GM18508 (cell line): ENCODE data around the gene PODXL.

Experiments used
- ATAC-seq: cut with Tn5 transposase; IDR thresholded peaks from one replicate; pipeline ENCODE4 v1.9.1; 2021; ENCODE audit warnings: moderate number of reproducible peaks; ENCODE audit not compliant: insufficient read depth, unreplicated experiment

Gene PODXL

DNA sequence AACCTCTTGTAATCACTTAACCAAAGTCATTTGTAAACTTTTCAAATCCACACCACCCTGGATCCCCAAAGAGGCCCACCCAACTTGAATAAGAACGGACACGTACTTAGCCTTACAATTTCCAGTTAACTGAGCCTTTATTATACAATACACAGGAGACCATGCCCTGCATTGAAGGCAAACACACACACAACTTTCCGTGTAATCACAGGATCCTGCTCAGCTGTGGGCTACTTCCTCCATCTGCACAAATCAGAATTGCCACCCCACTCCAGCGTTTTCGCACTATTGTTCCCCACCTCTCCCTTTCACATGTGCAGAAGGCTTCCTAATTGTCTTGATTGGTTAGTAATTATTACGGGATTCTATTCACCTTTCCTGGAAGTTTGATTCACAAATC is 12.1 kb upstream of the PODXL start:
- no peak for ATAC-seq

DNA sequence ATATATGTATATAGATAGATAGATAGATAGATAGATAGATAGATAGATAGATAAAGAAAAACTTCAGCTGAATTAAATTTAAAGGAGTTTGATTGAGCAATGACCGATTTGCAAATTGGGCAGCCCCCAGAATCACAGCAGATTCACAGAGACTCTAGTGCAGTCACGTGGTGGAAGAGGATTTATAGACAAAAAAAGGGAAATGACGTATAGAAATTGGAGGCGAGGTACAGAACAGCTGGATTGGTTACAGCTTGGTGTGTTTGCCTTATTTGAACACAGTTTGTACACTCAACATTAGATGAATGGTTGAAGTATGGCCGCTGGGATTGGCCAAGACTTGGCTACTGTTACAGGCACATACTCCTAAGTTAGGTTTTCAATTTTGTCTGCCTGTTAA is 8.2 kb upstream of the PODXL start:
- ATAC-seq, result no peak

DNA sequence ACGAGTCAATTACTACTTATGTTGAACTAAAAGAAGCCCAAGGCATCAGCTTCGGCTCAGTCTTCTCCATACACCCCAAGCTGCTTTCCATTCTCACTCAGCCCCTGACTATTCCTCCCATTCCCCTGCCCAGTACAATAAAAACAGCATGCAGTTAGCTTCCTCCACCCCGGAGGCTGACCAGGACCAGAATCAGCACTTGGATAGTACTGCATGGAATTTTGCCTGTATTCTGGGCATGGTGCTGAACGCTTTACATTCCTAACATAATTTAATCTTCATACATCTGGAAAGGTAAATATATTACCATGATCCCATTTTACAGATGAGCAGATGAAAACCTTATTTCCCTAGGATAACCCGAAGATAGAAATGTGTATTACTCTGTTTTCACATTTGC is 7.5 kb upstream of the PODXL start:
- no peak for ATAC-seq

DNA sequence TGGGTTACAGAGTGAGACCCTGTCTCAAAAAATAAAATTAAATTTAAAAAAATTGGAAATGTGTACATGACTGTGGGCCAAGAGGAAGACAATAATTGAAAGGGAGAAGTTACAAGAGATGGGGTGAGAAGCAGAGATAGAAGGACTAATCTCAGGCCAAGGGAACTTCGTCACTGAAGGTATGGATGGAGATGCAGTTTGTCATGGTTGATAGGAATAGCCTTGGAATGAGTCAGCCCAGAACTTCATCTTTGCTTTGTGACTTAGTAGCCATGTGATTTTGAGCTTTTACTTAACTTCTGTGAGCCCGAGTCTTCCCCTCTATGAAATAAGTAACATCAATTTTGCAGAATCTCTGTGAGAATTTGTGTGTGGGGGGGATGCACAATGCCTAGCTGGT is 6.5 kb upstream of the PODXL start:
- no peak for ATAC-seq

DNA sequence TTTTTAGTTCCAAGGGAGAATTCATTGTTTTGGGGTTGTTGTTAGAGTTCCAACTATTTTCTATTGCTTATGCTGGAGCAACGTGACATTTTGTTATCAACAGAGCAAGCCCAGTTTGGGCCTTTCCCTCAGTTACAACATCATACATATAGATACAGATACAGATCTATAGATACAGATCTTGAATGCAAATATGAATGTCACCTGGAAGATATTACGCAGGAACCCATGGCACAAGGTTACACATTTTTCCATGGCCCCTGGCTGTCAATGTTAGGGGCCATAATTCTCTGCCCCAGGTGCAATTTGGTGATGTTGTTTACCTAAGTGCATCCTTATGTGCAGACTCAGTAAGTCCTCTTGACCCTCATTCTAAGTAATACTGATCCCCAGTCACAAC is 3.6 kb upstream of the PODXL start:
- no peak for ATAC-seq

DNA sequence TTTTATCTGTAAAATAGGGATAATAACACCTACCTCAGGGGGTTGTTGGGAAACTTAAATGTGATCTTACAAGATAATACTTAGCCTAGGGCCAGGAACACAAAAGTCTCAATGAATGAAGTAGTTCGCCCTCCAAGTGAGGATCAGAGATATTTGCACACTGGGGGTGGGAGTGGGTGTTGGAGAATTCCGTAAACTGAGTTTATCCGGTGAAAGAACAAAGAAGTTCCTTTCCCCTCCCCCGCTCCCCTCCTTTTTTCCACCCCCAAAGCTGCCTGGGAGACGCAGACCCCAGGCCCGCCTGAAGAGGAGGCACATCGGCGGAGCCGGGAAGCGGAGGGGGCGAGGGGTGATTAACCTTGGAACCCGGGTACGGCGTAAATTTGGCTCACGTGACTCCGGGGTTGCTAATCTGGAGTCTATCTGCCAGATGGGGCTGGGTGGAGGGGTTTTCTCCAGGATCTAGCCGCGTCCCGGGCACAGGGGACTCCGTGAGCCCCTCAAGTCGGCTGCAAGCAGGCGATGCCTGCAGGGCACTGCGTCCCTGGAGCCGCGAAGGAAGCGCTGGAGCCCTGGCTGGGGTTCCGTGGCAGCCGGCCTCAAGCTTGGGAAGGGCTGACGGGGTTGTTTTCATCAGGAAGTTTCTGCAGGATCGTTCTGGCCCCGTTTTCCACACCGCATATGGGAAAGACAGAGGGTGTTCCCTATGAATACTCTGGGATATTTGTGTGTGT is 1.4 kb upstream of the PODXL start:
- ATAC-seq, result no peak

DNA sequence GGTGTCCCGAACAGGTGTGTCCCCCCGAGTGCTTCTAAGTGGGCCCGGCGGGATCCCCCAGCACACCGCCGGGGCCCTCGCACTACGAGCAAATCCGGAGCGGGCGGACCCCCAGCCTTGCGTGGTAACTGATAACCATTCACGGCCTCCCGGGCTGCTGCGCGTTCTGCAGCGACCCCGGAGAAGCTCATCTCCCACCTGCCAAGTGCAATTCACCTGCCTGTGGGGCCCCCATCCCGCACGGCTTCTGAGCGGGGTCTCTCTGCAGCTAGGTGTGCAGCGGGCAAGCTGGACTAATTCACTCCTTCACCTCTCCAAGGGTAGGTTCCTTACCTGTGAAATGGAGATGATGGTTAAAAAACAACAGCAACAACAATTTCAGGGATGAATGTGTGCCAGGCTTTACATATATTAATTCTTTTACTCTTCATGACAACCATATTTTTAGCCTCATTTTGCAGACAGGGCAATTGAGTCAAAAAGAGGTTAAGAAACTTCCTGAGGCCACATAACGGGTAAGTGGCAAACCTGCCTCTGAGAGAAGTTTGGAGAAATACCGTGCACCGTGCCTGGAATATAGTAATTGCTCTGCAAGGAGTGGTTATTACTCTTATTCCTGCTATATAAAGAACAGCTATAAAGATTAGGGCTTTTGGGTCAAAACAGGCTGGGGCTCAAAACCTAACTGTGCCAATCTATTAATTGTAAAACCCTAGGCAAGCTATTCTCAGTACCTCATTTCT is 652 bp upstream of the PODXL start:
- no peak for ATAC-seq

DNA sequence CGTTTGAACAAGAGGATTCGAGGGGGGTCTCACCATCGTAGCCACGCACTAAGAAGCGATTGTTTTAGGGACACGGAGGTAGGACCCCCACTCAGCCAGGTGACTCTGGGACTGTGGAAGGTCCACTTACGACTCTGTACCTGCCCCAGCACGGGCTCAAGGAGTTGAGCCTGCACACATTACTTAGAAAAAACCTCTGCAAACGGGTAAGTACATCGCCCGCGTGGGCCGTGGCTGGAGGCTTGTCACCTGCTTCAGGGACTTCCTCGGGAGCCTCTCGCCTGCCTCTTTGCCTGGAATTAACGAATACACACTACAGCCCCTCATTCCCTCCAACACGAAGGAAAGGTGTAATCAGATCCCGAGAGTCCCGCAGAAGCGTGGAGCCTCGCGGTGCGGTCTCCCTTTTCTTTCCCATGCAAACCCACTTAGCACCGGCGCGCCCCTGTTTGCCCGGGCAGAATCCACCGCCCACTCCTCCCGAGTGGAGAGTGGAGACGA is 826 bp downstream of the PODXL start:
- ATAC-seq, result no peak

DNA sequence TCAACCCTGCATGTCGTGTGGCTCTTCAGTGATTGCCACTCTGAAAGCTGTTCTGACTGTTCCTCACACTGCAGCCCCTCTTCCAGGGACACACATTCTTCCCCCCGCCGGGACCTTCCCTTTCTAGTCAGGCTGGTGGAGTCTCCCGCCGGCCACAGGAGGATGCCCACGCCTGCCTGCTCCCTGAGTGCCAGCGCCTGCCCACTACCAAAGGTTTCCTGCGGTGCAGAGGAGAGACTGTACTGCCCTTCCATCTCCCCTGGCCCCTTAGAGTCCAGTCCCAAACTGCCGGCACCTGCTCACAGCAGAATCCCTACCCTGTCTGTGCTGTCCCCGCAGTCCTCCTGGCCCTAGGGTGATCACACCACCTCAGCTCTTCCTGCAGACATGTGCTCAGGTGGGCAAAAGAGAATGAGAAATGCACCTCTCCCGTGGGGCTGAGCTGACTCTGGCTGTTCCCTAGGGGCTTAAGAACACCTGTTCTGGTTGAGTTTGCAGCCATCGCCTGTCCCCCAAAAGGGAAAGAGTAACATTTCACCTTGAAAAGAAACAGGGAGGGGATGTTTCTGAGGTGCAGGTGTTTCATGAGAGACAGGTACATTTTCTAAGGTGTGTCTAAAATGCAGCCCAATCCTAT is 1.4 kb downstream of the PODXL start:
- no peak for ATAC-seq

DNA sequence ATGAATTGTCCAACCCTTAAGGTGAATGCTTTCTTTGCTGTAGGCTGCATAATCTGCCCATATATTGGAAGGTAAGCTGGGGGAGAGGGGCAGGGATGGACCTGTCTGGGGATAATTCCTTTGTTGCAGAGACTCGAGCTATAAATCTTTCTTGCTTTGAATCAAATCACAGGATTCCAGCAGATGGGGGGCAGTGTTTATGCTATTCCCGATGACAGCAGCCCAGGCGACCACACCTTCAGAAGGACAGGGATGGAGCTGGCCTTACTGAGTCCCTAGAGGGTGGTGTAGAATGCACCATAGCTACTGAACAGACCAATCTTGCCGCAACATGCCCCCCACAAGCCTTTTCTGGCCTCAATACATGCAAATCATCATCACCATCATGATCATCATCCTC is 2.5 kb downstream of the PODXL start:
- ATAC-seq, result no peak

DNA sequence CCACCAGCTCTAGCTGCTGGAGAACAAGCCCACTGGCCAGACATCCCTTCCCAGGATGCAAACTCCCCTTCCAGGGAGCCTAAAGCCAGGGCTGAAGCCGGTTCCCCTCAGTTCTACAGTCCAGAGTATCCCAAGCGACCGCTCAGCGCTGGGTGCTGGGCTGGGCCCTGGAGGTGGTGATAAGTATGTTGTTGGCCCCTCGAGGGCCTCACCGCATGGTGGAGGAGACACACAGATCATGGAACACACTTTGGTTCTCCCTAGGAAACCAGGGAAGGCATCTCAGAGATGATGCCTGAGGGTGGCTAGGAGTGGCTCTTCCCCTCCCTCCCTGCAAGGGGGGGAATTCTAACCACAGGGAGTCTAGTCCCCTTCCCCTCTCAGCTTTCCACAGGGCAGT is 4.4 kb downstream of the PODXL start:
- no peak for ATAC-seq

DNA sequence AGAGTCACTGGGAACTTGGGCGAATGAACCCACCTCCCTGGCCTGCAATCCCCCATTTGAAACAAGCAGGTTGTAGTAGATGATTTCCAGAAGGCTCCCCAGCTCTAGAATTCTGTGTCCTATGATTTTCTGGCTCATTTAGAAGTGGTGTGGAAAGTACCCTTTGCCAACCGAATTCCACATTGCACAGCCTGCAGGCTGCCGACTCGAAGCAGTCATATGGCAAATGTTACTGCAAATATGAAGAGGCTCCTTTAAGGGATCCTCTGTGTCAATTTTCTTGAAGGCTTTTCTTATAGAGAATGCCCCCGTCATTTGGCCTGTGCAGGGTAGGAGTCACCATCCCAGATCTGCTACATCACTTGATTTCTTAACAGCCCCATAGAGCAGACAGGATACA is 5.6 kb downstream of the PODXL start:
- ATAC-seq, result no peak

DNA sequence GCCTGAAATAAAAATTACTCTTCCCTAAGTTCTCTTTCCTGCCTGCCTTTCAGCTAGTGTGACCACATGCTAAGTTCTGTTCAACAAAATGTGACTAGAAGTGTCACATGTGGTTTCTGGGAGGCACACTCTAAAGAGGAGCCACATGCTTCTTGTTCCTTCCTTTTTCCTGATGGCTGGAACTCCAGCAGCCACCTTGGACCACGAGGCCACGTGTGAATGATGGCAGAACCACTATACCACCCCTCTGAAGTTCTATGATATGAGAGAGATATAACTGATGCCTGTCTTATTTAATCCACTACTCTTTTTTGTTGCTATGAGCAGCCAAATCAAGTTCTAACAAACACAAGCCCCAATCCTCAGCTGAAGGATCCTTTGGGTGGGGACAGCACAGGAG is 8.1 kb downstream of the PODXL start:
- no peak for ATAC-seq

DNA sequence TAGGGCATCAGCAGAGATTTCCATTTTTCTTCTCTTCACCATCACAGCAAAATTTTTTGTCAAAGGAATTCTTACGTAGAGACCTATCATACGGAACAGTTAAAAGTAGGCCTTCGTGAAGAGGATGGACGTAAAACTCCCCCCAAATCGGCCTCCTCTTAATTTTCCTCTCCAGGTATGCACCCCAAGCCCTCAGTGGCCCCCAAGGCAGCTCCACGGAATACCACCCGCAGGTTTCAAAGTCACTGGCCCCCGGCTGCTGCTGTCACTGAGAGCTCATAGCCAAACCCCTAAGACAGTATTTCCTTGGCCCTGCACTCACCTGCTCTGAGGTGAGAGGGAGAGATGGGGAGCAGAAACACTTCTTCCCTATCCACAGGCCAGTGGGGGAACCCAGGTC is 8.8 kb downstream of the PODXL start:
- no peak for ATAC-seq

DNA sequence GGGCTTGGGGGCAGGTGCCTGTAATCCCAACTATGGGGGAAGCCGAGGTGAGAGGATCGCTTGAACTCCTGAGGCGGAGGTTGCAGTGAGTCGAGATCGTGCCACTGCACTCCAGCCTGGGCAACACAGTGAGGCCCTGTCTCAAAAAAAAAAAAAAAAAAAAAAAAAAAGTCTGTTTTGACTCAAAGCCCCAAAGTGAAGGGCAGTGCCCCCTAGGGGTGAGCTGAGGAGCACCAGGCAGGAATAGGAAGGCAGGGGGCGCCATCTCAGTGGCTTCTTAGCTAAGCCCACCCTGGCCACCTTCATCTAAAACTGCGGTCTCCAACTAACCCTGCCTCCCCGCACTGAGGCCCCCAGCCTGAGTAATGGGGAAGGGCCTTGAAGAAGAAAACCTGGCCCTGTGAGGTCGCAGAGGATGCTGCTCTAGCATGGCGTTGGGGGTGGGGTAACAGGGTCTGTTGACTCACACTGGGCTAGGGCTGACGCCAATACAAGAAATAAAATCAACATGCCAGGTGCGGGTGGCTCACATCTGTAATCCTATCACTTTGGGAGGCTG is 9.8 kb downstream of the PODXL start:
- ATAC-seq, result no peak

DNA sequence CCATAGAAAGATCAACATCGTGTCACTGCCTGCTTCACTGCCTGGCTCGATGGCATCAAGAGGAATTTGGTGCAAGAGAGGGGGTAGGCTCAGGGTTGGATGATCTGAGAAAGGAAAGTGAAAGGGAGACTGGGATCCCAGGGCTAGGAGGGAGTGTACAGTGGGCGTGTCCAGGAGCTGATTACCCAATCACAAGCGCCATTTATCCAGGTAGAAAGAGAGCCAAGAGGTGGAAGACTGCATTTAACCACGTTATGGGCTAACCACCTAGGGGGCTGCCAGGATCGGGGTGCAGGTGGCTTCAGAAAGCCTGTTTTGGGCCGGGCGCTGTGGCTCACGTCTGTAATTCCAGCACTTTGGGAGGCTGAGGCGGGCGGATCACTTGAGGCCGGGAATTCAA is 10.3 kb downstream of the PODXL start:
- ATAC-seq, result no peak

DNA sequence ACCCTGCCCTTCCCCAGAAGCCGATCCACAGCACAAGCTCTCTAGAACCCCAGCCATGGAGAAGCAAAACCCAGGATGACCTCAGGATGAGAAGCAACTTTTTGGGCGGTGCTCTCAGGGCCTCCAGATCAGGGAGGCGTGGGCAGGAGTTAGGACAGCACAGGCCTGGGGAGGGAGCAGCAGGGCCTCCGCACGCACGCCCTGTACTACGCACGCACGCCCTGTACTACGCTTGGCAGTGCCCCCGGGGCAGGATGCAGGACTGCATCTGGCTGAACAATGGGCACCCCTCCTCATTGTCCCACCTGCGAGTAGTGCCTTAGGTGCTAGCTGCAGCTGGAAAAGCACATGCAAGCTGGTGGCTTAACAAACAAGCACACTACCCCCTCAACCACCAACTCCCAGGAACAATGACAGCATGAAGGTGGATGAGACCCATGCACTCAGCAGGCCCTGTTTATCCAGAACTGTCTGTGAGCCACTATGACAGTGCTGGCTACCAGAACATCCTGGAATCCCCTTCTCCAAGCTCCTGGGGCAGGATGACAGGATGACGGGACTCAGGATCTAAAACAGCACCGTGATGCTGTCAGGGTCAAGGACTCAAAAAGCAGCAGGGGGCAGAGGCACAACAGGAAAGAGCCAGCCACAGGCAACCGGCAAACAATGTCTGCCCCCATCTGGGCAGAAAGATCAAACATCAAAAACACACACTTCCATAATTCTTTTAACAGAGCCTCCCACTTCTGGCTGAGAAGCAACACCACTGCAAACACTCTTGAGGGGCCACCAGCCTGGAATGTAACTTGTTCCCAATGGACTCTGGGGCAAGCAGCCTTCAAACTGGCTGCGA is 11.8 kb downstream of the PODXL start:
- no peak for ATAC-seq

DNA sequence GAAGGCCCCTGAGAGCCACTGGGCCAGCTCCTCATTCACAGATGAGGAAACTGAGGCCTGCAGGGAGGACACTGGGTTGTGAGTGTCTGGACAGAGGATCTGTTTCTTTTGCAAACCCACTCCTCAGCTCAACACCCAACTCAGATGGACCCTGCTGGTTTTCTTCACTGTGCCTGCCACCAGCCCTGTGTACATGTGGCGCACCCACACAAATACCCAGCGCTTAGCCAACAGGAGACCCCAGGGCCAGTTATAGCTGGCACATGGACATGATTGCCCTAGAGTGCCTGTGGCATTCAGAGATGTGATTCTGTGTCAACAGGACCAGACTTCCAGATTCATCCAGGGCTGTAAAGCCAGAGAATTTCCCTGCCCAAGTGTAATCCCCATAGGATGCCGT is 12.4 kb downstream of the PODXL start:
- no peak for ATAC-seq

DNA sequence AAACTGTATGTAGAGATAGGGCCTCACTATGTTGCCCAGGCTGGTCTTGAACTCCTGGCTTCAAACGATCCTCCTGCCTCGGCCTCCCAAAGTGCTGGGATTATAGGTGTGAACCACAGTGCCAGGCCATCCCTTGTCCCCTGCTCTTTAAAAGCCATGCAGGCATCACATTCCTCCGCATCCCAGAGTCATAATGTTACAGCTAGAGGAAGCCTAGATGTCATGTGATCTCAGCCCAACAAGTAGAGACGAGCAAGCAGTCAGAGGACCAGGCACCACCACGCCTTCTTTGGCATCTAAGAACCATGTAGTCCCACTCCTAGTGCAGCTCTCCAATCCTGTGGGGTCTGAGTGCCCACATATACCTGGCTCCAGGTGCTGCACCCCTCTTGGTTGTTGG is 13.1 kb downstream of the PODXL start:
- ATAC-seq, result no peak

DNA sequence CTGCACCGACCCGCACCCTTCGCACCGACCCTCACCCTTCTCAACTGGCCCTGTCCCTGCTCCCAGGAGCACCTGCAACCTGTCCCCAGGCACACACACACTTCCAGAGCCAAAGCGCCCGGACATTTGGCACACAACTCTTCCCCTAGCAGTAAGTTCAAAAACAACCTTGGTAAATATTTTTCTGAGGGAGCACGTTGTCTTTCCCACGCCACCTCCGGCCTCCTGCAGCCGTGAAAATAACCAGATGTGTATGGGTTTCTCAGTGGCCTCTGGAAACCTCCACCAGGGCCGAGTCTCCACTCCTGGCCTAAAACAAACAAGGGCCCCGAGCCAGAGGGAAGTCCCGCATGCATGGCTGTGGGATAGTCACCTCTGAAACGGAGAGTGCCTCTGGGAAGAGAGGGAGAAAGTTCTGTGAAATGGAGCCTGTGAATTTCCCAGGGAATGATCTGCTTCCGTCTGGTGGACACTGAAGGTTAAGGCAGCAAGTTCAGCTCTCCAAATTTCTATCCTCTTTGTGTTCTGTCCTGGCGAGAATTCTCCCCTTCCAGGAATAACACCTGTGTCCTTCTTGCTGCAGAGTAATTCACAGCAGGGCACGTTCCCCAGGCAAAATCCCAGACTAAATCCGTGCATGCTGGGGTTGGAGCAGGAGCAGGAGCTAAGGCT is 15.8 kb downstream of the PODXL start:
- ATAC-seq, result no peak
